Measurements from ENCODE around the gene SLC25A10.
"Not testable (repeated sequence)": the region's sequence is repeated elsewhere in the genome, so short reads cannot be mapped to it uniquely, and the experiment has no call there.

SLC25A10 gene, protein sequence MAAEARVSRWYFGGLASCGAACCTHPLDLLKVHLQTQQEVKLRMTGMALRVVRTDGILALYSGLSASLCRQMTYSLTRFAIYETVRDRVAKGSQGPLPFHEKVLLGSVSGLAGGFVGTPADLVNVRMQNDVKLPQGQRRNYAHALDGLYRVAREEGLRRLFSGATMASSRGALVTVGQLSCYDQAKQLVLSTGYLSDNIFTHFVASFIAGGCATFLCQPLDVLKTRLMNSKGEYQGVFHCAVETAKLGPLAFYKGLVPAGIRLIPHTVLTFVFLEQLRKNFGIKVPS

DNA sequence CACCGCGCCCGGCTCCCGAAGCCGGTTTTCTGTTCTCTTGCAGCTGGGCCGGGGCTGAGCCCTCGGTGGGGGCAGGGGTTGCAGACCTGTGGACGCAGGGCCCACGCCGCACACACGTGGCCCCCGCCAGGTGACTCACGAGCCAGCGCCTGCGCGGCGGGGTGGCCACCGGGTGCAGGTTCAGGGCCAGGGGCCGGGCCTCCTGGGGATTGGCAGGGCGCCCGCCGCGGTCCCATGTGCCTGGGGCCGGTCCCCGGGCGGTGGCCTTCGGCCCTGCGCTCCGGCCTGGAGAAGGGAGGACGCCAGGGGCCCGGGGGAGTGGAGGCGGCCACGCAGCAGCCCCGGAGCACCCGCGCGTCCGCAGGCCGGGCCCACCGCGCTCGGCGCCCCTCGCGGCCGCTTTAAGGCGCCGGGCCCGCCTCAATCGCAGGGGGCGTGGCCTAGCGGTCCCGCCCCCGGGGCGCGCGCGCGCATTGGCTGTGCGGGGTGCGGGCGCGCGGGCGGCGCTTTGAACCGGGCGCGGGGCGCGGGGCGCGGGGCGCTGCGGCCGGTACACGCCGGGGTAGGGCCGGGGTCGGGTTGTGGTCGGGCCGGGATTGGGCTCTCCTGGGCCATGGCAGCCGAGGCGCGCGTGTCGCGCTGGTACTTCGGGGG is at the start of gene SLC25A10:
Gene SLC25A10 (plus strand): TSS at position 471 of the 654 bp plus-strand sequence. CDS start 143 bp downstream, at position 614.
- peak; percentile 91 for ATAC-seq
- H3K4me1 Mint-ChIP-seq, result peaks cover 17% of the 10 kb centered on the region
- H3K4me3 Mint-ChIP-seq, result peak within 1 kb of the TSS; percentile 81
- H3K36me3 Mint-ChIP-seq, result peaks cover 33% of the 10 kb centered on the region
- peak within 1 kb of the TSS; percentile 79 for H3K27ac Mint-ChIP-seq
- H3K9me3 Mint-ChIP-seq, result no peaks in the 10 kb centered on the region
- peak; percentile 80 to 91 for DNase-seq (ENCODE audit: low spot score in 2 of 2)

DNA sequence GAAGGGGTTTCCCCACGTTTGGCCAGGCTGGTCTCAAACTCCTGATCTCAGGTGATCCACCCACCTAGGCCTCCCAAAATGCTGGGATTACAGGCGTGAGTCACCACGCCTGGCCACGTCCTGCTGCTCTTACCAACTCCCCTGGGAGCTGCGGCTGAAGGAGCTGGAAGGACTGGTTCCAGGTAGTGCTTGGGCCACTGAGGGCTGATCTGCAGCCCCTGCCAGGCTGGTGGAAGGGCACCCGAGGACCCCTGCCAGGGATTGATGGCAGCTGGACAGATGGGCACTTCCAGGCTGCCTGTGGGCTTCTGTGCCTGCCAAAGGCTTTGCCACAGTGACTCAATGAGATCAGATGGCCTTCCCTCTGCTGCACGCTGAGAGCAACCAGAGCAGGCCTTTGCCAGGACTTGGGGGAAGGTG is 48.0 kb upstream of the SLC25A10 start:
- ATAC-seq, result no peak
- Mint-ChIP-seq H3K27ac (peak overlapping the region; percentile 17), H3K9me3 (no peaks in the 10 kb centered on the region)

DNA sequence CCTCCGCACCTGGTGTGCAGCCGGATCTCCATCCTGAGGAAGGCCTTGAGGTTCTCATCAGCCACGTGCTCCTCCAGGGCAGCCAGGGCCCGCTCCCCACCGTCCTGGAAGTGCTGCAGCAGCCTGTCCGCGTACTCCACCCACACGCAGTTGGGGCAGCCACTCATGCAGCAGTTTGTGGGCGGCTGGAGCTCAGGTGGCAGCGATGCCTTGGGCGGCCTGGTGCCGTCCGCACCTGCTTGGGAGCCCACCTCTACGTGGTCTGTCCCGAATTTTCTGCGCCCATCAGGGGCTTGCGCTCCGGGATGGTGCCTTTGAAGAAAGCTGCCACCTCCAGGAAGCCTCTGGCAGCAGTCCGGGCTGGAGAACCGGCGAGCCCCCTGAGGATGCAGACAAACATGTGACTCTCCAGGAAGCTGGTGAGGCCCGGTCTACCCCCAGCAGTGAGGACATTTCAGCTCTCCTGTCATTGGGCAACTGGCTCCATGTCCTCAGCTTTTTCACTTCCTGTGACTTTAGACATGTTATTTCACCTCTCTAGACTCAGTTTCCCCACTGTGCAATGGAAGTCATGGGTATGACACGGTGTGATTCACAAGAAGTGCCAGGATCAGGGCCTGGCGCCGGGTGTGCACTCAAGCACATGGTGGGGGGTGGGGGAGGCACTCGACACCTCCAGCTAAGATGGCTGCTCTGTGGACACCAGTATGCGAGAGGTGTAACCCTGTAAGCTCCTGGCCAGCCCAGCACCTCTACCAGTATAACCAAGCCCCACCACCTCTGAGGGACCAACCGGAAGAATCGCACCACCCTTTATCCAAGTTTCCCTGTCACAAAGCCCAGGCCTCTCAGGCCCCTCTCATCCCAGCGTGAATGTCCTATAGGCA is 46.6 kb upstream of the SLC25A10 start:
- ATAC-seq, result peak; percentile 56
- H3K9me3 Mint-ChIP-seq, result no peaks in the 10 kb centered on the region
- H3K4me3 Mint-ChIP-seq, result peak overlapping the region; percentile 91
- peaks cover 32% of the 10 kb centered on the region for H3K4me1 Mint-ChIP-seq
- H3K27ac Mint-ChIP-seq, result peak overlapping the region; percentile 96
- DNase-seq (ENCODE audit: low spot score in 2 of 2), result peak; percentile 30 to 76
- H3K36me3 Mint-ChIP-seq, result peaks cover 63% of the 10 kb centered on the region

More for the DNA sequence above, 48.0 kb upstream of the SLC25A10 start:
- H3K4me1 Mint-ChIP-seq, result peaks cover 28% of the 10 kb centered on the region
- H3K36me3 Mint-ChIP-seq, result peaks cover 49% of the 10 kb centered on the region
- peak overlapping the region; percentile 91 for H3K4me3 Mint-ChIP-seq
- DNase-seq (ENCODE audit: low spot score in 2 of 2), result no peak

GRCh38 chr17:81666092-81666341 is 46.1 kb upstream of the SLC25A10 start:
- no peak for DNase-seq (ENCODE audit: low spot score in 2 of 2)
- H3K9me3 Mint-ChIP-seq, result no peaks in the 10 kb centered on the region
- peaks cover 32% of the 10 kb centered on the region for H3K4me1 Mint-ChIP-seq
- peak; percentile 37 for ATAC-seq
- peaks cover 69% of the 10 kb centered on the region for H3K36me3 Mint-ChIP-seq
- H3K4me3 Mint-ChIP-seq, result peak overlapping the region; percentile 91
- H3K27ac Mint-ChIP-seq, result peak overlapping the region; percentile 96

DNA sequence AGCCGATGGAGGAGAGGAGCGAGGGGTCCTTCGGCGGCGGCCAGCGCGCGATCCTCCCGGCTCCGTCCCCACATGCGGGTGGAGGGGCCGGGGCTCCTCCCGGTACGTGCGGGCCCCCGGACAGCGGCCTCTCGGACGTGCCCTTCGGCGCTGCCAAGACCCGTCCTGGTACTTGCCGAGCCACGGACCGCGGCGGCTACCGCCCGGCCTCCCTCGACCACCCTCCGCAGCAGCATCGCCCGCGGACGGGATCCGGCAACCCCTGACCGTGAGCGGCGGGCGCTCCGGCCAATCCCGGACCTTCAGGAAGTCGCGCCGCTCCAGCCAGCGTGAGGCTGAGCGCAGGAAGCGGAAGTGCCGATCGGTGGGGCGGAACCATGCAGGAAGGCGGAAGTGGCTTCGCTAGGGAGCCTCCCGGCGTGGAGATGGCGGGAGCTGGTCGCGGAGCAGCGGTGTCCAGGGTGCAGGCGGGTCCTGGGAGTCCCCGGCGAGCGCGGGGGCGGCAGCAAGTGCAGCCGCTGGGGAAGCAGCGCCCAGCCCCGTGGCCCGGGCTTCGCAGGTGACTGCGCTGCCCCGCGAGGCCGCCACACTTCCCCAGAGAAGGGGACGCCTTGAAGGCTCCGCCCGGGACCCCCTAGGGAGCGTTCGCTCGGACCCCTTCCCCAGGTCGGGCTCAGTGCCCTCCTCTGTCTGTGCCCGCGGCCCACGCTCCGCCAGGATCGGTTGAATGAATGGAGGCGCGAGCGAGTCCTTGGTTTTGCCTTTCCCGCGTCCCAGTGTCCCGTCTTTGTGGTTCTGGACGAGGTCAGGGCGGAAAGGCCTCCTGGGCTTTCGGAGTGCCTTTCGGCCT is 45.5 kb upstream of the SLC25A10 start, which contains the start of the genes CCDC137 and OXLD1:
Gene CCDC137 (plus strand): TSS at position 396 of the 850 bp plus-strand sequence. CDS start 30 bp downstream, at position 426.
Gene OXLD1 (minus strand): TSS at position 264 of the 850 bp plus-strand sequence. CDS start 28 bp downstream, at position 236.
- H3K4me3 Mint-ChIP-seq, result peak within 1 kb of the TSS; percentile 91
- peak within 1 kb of the TSS; percentile 96 for H3K27ac Mint-ChIP-seq
- peak; percentile 85 to 95 for DNase-seq (ENCODE audit: low spot score in 2 of 2)
- H3K36me3 Mint-ChIP-seq, result peaks cover 74% of the 10 kb centered on the region
- H3K4me1 Mint-ChIP-seq, result peaks cover 32% of the 10 kb centered on the region
- no peaks in the 10 kb centered on the region for H3K9me3 Mint-ChIP-seq
- peak; percentile 95 for ATAC-seq

DNA sequence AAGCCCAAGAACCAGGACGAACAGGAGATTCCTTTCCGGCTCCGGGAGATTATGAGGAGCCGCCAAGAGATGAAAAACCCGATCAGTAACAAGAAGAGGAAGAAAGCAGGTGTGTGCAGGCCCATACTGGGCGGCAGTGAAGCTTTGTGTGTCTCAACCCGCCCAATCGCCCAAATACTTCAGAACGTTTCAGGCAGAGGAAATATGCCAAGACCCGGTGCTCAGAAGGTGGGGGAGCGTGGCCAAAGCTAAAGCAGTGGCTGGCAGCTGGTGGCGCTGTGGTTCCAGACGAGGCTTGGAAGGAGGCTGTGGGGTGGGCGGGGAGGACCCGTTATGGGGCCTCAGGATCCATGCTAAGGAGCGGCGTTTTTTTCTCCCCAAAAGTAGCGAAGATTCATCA is 44.3 kb upstream of the SLC25A10 start:
- Mint-ChIP-seq H3K27ac (peak overlapping the region; percentile 96), H3K4me1 (peaks cover 32% of the 10 kb centered on the region), H3K9me3 (no peaks in the 10 kb centered on the region), H3K36me3 (peaks cover 86% of the 10 kb centered on the region), H3K4me3 (peak overlapping the region; percentile 91)
- DNase-seq (ENCODE audit: low spot score in 2 of 2) (no peak), ATAC-seq (no peak)

DNA sequence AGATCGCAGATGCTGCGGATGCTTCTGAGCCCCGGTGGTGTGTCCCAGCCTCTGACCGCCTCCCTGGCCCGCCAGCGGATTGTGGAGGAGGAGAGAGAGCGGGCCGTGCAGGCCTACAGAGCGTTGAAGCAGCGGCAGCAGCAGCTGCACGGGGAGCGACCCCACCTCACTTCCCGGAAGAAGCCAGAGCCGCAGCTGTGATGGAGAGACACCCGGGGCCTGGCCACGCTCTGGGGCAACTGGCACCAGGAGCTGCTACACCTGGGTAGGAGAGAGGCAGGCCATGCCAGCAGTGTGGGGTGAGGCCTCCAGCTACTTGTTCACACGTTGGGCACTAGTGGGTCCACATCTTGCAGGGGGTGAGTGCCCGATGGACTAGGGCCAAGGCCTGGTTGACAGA is 39.6 kb upstream of the SLC25A10 start:
- DNase-seq (ENCODE audit: low spot score in 2 of 2), result no peak
- no peak overlapping the region for H3K4me3 Mint-ChIP-seq
- no peaks in the 10 kb centered on the region for H3K9me3 Mint-ChIP-seq
- ATAC-seq, result no peak
- H3K4me1 Mint-ChIP-seq, result peaks cover 25% of the 10 kb centered on the region
- H3K27ac Mint-ChIP-seq, result no peak overlapping the region
- H3K36me3 Mint-ChIP-seq, result peaks cover 85% of the 10 kb centered on the region

DNA sequence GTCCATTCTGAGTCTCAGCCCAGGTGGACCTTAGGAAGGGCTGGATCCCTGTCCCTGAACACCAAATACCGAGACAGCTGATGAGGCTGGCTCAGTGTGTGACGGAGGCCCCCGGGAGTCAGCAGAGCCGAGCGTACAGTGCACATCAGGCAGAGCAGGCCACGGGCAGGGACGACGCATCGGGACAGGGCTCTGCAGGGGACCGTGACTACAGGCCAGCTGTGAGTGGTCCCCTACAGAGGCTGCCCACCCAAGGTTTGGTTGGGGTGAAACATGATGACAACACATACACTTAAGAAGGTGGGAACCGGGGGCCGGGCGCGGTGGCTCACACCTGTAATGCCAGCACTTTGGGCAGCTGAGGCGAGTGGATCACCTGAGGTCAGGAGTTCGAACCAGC is 39.1 kb upstream of the SLC25A10 start:
- Mint-ChIP-seq H3K36me3 (peaks cover 80% of the 10 kb centered on the region), H3K4me1 (peaks cover 20% of the 10 kb centered on the region), H3K9me3 (no peaks in the 10 kb centered on the region), H3K4me3 (no peak overlapping the region), H3K27ac (no peak overlapping the region)
- DNase-seq (ENCODE audit: low spot score in 2 of 2) (no peak), ATAC-seq (peak; percentile 9)

DNA sequence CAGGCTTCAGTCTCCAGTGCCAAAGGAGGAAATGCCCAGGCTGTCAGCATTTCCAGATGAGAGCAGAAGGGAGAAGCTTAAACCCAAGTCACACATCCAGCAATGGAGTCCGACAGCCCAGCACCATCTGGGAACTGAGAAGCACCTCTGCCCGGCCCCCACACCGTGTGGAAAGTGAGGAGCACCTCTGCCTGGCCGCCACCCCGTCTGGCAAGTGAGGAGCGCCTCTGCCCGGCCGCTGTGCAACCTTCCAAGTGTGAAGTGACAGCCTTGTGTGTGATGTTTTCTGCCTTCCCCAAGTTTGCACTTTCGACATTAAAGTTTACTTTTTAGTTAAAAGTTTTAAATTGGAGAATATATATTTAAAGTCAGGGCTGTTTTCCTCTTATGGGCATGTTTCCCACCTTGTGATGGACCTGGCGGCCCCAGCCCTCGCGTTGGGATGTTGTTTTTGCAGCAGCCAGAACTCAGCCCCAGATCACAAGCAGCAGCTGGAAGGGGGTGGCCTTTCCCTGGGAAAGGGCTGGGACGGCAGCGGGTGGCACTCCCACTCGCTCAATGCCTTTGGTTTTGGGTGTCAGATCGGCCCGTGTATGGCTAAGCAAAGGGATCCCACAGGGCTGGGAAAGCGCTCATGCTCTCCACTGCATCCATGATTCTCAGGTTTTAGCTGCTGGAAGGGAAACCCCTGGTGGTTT is 38.4 kb upstream of the SLC25A10 start:
- Mint-ChIP-seq H3K4me3 (no peak overlapping the region), H3K4me1 (peaks cover 14% of the 10 kb centered on the region), H3K9me3 (no peaks in the 10 kb centered on the region), H3K27ac (no peak overlapping the region), H3K36me3 (peaks cover 73% of the 10 kb centered on the region)
- ATAC-seq (no peak), DNase-seq (ENCODE audit: low spot score in 2 of 2) (no peak)

DNA sequence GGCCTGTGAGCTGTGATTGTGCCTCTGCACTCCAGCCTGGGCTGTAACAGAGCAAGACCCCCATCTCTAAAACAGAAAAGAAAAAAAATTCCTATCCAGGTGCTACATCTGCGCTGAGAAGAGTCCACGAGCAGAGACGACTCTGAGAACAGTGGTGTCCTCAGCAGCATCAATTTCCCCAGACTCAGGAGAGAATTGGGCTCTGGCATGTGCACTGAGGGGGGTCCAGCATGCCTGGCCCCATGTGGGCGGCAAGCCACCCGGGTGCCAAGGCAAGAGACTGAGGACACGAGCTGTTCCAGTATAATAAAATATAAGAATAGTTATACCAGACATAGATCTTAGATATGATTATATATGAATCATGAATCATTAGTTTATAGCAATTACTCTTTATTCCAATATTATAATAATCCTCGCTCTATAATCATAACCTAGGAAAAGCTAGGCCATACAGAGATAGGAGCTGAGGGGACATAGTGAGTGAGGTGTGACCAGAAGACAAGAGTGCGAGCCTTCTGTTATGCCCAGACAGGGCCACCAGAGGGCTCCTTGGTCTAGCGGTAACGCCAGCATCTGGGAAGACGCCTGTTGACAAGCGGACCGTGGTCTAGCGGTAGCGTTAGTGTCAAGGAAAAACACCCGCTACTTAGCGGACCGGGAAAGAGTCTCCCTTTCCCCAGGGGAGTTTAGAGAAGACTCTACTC is 36.4 kb upstream of the SLC25A10 start:
- peaks cover 53% of the 10 kb centered on the region for H3K36me3 Mint-ChIP-seq
- not testable (repeated sequence) for H3K27ac Mint-ChIP-seq, H3K4me3 Mint-ChIP-seq, H3K4me1 Mint-ChIP-seq, ATAC-seq, H3K9me3 Mint-ChIP-seq
- peak in 1 of 2 donors; percentile 62 for DNase-seq (ENCODE audit: low spot score in 2 of 2)

DNA sequence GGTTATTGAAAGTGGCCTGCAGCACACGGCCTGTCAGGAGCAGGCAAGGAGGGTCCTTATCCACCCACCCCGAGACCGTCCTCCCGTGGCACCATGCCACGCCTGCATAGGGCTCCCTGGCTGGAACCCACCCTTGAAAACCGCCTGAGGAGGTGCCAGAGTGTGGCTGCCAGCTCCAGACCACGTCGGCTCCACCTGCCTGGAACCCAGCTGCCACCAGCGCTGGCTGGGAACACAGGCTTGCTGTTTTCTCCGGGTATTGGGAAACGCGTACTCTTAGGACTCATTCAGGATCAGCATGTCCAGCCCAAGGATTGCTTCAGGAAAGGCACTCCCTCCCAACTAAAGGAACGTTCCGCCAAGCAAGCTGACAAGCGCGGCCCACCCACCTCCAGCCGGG is 35.2 kb upstream of the SLC25A10 start:
- ATAC-seq (no peak), DNase-seq (ENCODE audit: low spot score in 2 of 2) (no peak)
- H3K27ac Mint-ChIP-seq, result peak overlapping the region; percentile 55
- H3K4me1 Mint-ChIP-seq, result peaks cover 9% of the 10 kb centered on the region
- H3K36me3 Mint-ChIP-seq, result peaks cover 41% of the 10 kb centered on the region
- H3K9me3 Mint-ChIP-seq, result no peaks in the 10 kb centered on the region
- no peak overlapping the region for H3K4me3 Mint-ChIP-seq

- no peak for ATAC-seq
- no peak overlapping the region for H3K4me3 Mint-ChIP-seq
- H3K27ac Mint-ChIP-seq, result no peak overlapping the region
- H3K9me3 Mint-ChIP-seq, result no peaks in the 10 kb centered on the region
- no peak for DNase-seq (ENCODE audit: low spot score in 2 of 2)
- peaks cover 27% of the 10 kb centered on the region for H3K36me3 Mint-ChIP-seq
- H3K4me1 Mint-ChIP-seq, result peaks cover 26% of the 10 kb centered on the region
These were observed 31.9 kb upstream of the SLC25A10 start for GRCh38 chr17:81680150-81680549.

DNA sequence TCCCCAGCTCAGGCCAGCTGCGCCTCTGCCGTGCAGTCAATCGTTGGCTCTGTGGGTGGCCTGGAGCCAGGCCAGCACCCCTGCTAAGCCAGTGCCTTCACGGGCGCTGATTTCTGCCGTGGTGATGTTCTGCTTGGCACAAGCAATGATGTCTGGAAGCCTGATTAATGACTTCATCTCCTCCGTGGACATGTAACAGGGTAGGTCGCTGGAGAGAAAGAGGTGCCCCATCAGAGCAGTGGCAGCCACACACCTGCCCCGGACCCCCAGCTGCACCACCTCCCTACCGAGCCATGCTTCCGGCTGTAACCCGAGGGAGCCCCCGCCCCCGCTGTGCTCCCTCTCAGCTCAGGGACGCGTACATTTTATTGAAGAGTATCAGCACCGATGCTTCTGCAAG is 30.4 kb upstream of the SLC25A10 start:
- H3K36me3 Mint-ChIP-seq, result peaks cover 33% of the 10 kb centered on the region
- peak overlapping the region; percentile 89 for H3K4me3 Mint-ChIP-seq

More for the DNA sequence above, 30.4 kb upstream of the SLC25A10 start:
- Mint-ChIP-seq H3K27ac (no peak overlapping the region), H3K4me1 (peaks cover 30% of the 10 kb centered on the region), H3K9me3 (no peaks in the 10 kb centered on the region)
- DNase-seq (ENCODE audit: low spot score in 2 of 2), result no peak
- no peak for ATAC-seq

All from stimulated activated effector memory CD8-positive, alpha-beta T cell treated with anti-CD3 and anti-CD28 coated beads, Interleukin-12 subunit alpha, Interleukin-12 subunit beta, amount 100 ng/mL, for 72 hours (primary cell).